HG03558 (cell line): ENCODE measurements around the gene SSTR3.

ENCODE experiments used
- ATAC-seq: cut with Tn5 transposase; IDR thresholded peaks from one replicate; pipeline ENCODE4 v1.9.1; 2021; ENCODE audit warnings: moderate number of reproducible peaks; ENCODE audit not compliant: unreplicated experiment; ENCODE audit errors: extremely low read depth

SSTR3 gene

GRCh38 chr22:37198258-37199102 lies 13.8 kb downstream of the SSTR3 start:
- ATAC-seq = no peak

GRCh38 chr22:37197451-37198257 lies 14.6 kb downstream of the SSTR3 start:
- no peak for ATAC-seq

DNA sequence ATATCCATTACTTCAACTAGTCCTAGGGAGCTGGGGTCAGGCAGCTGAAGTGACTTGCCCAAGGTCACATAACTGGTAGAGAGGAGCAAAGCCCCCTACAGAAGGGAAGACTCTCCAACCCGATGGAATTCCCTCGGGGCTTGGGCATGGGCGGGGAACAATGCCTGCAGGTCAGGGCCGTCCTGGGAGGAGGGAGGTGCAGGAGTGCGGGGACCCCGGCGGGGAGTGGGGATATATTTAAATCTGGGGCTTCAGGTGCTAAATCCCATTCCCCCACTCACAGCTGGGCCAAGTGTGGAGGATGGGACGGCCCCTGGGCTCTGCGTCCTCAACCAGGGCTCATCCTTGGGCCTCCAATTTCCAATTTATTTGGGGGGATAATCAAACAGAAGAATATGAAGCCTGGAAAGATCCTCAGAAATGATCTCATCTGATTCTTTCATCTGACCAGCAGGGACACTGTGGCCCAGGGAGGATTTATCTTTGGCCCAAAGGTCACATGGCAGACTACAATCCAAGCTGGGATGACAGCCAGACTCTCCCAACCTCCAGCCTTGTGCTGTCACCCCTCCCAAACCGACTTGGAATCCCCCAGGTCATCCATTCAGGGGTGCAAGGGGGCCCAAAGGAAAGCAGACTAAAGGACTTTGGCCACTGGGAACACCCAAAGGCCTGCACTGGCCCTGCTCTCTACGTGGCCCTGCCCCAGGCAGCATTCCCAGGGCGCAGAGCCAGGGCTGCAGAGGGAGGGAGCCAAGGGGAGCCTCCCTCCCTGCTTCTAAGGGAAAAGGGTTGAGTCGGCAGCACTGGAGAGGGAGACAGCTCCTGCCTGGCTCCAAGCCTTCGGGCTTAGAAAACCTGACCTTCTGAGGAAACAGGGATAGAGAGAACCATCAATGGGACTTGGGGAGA lies 15.5 kb downstream of the SSTR3 start:
- no peak for ATAC-seq

DNA sequence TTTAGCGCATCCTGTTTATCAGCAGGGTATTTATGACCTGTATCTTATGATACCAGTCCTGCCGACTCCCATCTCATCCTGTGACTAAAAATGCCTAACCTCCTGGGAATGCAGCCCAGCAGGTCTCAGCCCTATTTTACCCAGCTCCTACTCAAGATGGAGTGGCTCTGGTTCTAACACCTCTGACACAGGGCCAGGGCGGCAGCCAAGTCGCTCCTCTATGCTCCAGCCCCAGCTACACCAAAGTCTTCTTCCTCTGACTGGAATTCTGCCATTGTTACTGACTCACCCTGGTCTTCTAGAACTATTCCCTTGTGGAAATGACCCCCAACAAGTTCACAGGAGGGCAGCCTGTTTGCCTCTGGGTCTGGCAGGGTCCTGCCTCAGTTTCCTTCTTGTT lies 16.4 kb downstream of the SSTR3 start:
- ATAC-seq = no peak

DNA sequence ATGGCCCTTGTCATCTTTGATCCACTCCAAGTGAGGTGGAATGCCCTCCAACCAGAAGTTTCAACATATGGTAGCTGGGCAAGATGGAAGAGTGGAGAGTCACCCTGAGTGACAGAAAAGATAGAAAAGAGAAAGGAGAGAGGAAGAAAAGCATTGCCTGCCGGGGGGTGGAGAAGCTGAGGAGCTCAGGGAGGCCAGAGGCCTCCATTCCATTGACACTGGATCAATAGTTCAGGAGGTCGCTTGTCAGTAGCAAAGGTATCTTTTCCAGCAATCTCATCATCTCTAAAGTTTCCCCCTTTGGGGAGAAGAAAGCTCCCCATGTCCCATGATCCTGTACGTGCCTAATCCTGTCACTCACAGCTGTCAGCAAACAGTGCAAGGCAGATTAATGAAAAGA lies 17.5 kb downstream of the SSTR3 start:
- no peak for ATAC-seq

GRCh38 chr22:37193629-37194191 lies 18.6 kb downstream of the SSTR3 start:
- ATAC-seq = no peak

DNA sequence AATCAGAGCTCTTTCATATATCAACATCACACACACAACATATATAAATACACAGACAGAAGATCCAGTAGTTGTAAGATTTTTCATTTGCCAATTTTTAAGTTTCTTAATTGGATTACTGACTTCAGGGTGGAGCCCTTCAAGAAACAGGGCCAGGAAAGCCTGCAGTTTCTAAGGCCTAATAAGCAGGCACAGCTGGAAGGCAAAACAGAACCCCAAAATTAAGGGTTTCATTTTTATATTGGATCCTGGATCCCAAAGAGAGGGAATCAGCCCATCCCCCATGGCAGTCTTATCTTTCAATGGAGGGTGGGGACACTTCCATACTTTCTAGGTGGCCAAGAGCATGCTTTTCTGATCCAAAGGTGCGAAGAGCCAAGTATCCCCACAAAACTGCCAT lies 19.5 kb downstream of the SSTR3 start:
- ATAC-seq = no peak

- no peak for ATAC-seq
Observed at GRCh38 chr22:37192204-37192603, 20.1 kb downstream of the SSTR3 start.

DNA sequence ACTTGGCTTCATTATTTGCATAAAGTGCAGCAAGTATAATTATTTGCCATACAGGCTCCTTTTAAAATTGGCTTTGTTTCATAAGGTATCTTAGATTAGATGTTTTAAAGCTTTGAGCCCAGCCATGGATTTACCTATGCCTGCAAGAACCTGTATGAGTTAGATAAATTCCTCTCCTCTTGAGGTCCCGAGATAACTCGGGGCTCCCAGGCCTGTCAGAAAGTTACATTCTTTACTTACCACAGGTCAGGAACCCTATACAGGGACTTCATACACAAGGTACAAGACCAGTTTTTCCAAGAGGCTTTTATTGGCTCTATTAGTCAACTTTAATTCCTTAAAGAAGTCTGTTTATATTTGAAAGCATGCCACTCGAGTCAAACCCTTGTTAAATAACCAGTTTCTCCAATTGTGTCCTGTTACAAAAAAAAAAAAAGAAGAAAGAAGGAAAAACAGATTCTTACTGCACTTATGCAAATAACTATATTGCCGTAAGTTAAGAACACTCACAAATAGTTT lies 22.0 kb downstream of the SSTR3 start:
- no peak for ATAC-seq

DNA sequence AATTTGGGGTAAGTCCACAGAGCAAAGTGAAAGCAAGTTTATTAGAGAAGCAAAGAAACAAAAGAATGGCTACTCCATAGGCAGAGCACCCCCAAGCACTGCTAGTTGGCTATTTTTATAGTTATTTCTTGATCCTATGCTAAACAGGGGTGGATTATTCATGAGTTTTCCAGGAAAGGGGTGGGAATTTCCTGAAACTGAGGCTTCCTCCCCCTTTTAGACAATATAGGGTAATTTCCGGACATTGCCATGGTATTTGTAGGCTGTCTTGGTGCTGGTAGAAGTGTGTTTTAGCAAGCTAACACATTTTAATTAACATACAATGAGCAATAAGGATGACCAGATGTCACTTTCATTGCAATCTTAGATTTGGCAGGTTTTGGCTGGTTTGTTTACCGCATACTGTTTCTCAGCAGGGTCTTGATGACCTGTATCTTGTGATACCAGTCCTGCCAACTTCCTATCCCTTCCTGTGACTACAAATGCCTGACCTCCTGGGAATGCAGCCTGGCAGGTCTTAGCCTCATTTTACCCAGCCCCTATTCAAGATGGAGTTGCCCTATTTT lies 23.3 kb downstream of the SSTR3 start:
- no peak for ATAC-seq

- ATAC-seq = no peak
Observed at GRCh38 chr22:37187891-37188761, 24.2 kb downstream of the SSTR3 start, which contains the start of gene C1QTNF6. Gene C1QTNF6, minus strand, starts transcription at chr22:37188247. Its CDS starts 34 bp downstream, at chr22:37188213.

DNA sequence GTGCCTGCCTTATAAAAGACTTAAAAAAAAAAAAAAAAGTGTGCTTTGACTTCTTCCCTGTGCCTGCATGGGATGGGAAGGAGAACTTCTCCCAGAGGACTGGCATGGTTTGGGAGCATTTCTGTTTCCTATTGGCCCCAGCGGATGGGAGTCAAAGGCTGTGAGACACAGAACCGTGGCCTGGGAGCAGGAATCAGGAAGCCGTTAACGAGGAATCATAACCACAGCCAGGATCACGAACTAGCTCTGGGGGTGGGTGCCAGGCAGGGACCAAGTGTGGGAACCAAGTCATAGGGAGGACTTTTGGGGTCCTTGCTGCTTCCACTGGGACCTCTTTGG lies 24.8 kb downstream of the SSTR3 start:
- ATAC-seq = no peak

DNA sequence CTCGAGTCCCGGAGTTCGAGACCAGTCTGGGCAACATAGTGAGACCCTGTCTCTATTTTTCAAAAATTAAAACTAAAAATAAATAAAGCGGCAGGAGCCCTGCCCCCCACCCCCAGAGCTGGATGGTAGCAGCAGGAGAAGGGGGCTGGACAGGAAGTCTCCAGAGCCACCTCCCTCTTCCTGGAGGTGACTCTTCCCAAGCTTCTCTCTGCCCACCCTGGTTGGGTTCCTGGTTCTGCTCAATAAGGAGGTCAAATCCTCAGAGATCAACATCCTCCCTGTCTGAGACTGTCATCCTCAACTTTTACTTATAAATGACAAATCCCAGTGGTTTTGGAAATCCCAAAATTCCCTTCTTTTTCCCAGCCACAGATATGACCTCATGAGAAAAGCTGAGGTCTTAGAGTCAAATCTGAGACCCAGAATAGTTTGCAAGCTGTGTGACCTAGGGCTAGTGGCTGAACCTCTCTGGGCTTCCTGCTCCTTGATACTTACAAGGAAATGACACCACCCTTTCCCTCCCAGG lies 25.2 kb downstream of the SSTR3 start:
- no peak for ATAC-seq

GRCh38 chr22:37186228-37186996 lies 25.9 kb downstream of the SSTR3 start:
- no peak for ATAC-seq

GRCh38 chr22:37185646-37186227 lies 26.5 kb downstream of the SSTR3 start:
- no peak for ATAC-seq

- ATAC-seq = no peak
Observed at GRCh38 chr22:37184816-37185541, 27.3 kb downstream of the SSTR3 start.

DNA sequence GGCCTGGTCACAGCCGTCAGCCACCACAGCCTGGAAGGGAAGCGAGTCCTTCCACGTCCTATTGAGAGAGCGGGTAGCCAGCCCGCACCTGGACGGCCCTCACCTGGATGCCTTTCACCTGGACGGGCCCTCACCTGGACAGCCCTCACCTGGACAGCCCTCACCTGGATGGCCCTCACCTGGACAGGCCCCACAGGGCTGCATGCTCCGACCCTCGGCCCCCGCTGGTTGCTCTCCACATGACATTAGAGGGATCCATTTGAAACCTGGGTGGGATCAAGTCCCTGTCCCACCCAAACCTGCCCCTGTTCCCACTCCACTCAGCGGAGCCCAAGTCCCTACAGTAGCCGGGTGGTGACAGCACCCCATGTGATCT lies 27.9 kb downstream of the SSTR3 start:
- ATAC-seq = no peak
